ENCODE measurements around the gene PTPN4. TPM values are rescaled to one million over a fixed set of nuclear protein-coding genes. Genes with fewer than 3 reads are reported as not detected.

The PTPN4 gene
- total and polyA plus RNA-seq, 2 experiments from 2014 or later = 41.6 to 90.4 TPM

- Histone ChIP-seq H3K9me2 (ENCODE audit: insufficient read depth) (no peaks in the 10 kb centered on the region), H3K27me3 (ENCODE audit: insufficient read depth) (no peaks in the 10 kb centered on the region), H3K27ac (ENCODE audit: low read depth) (no peak overlapping the region), H3K36me3 (ENCODE audit: insufficient read depth) (peaks cover 5% of the 10 kb centered on the region; the same call in 1 of the 2 replicates), H3K4me3 (no peak overlapping the region), H4K20me1 (replicated peaks; ENCODE audit: insufficient read depth) (peaks cover 3% of the 10 kb centered on the region; the same call in 1 of the 2 replicates), H3K79me2 (replicated peaks; ENCODE audit: insufficient read depth) (peaks cover 70% of the 10 kb centered on the region), H2AFZ (no peak overlapping the region), H3K4me2 (no peak overlapping the region), H3F3A (replicated peaks; ENCODE audit: low read depth) (no peaks in the 10 kb centered on the region), H3K4me1 (ENCODE audit: insufficient read depth) (peaks cover 16% of the 10 kb centered on the region)
- no peak overlapping the region for H3K27ac Mint-ChIP-seq
- H3K36me3 Mint-ChIP-seq (ENCODE audit: low read depth) = peaks cover 22% of the 10 kb centered on the region
- ATAC-seq = no peak
- H3K27me3 Mint-ChIP-seq (ENCODE audit: insufficient read depth, low read depth, poor library complexity) = peaks cover 2% of the 10 kb centered on the region
- TF ChIP-seq EZH2phosphoT487 (IDR thresholded peaks at IDR 0.05; ENCODE audit: unreplicated experiment) (no peak), POLR2AphosphoS5 (IDR thresholded peaks at IDR 0.05; ENCODE audit: low read depth) (no peak), JUNB (IDR thresholded peaks at IDR 0.05; ENCODE audit: unreplicated experiment) (no peak), REST (IDR thresholded peaks at IDR 0.05; ENCODE audit: unreplicated experiment) (no peak), ZNF462 (CRISPR knock-in tag; IDR thresholded peaks at IDR 0.05) (no peak), NANOG (IDR thresholded peaks at IDR 0.05; ENCODE audit: borderline replicate concordance) (no peak), STAT1 (IDR thresholded peaks at IDR 0.05; ENCODE audit: unreplicated experiment) (no peak), CREB1 (CRISPR knock-in tag; IDR thresholded peaks at IDR 0.05; ENCODE audit: low read depth) (no peak), ETS1 (IDR thresholded peaks at IDR 0.05) (no peak), EZH2 (IDR thresholded peaks at IDR 0.05; ENCODE audit: low read depth, unreplicated experiment) (no peak), CTCF (conservative IDR thresholded peaks at IDR 0.05; ENCODE audit: low read depth in 2 of 2) (no peak), ZNF114 (CRISPR knock-in tag; IDR thresholded peaks at IDR 0.05) (no peak), ZNF331 (CRISPR knock-in tag; IDR thresholded peaks at IDR 0.05; ENCODE audit: low read depth) (no peak)
- peaks cover 33% of the 10 kb centered on the region; the same call in 2 of the 3 replicates for H3K4me1 Mint-ChIP-seq
- peaks cover 8% of the 10 kb centered on the region; the same call in 2 of the 3 replicates for H3K9me3 Mint-ChIP-seq
- no peak for DNase-seq (ENCODE audit: low spot score)
- H3K4me3 Mint-ChIP-seq = no peak overlapping the region
These were observed 104.6 kb downstream of the PTPN4 start for GRCh38 chr2:119864318-119864717.

All from GM23338 (cell line).